HepG2 (cell line): ENCODE data around the gene FITM1. TPM values are rescaled to one million over a fixed set of nuclear protein-coding genes. Genes with fewer than 3 reads are reported as not detected.

Experiments
- E2F1 ChIP-seq: sonication (generic); formaldehyde crosslinking; IDR thresholded peaks from 2 replicates; pipeline ENCODE4 v1.5.0; 2020; ENCODE audit warnings: missing genetic modification reagents
- HDAC1 ChIP-seq: sonication (generic); formaldehyde crosslinking; IDR thresholded peaks from 2 replicates; pipeline ENCODE4 v1.5.1; 2020; ENCODE audit warnings: mild to moderate bottlenecking, missing genetic modification reagents
- NR2F2 ChIP-seq: IDR thresholded peaks from 2 replicates; pipeline ENCODE4 v1.6.1; 2012; ENCODE audit warnings: low read depth, inconsistent platforms, borderline replicate concordance
- PATZ1 ChIP-seq: sonication (generic); formaldehyde crosslinking; IDR thresholded peaks from 2 replicates; pipeline ENCODE4 v1.4.0; 2020; ENCODE audit warnings: missing genetic modification reagents
- PBX3 ChIP-seq: sonication (generic); formaldehyde crosslinking; IDR thresholded peaks from 2 replicates; pipeline ENCODE4 v1.8.1; 2023; ENCODE audit warnings: missing genetic modification reagents, inconsistent platforms, borderline replicate concordance
- PHB2 ChIP-seq: fragments of 450-650 bp; IDR thresholded peaks from 2 replicates; pipeline ENCODE4 v1.6.1; 2018; ENCODE audit not compliant: partially characterized antibody
- SP1 ChIP-seq, 2 experiments: fragments of 450-650 bp in 1 of 2; sonication (generic) in 1 of 2; formaldehyde crosslinking in 1 of 2; IDR thresholded peaks; 2 replicates each; pipeline versions ENCODE4 v1.4.0 to v1.6.1; 2016 to 2020; ENCODE audit warnings: missing genetic modification reagents in 1 of 2
- USF2 ChIP-seq, 2 experiments: sonication (generic) in 1 of 2; formaldehyde crosslinking in 1 of 2; IDR thresholded peaks; 2 replicates each; pipeline versions ENCODE4 v1.5.1 to v1.6.1; 2011 to 2020; ENCODE audit warnings: borderline replicate concordance in 1 of 2, low read depth in 1 of 2, low read length in 1 of 2, mild to moderate bottlenecking in 1 of 2, missing genetic modification reagents in 1 of 2, moderate library complexity in 1 of 2
- YEATS4 ChIP-seq: sonication (generic); formaldehyde crosslinking; IDR thresholded peaks from 2 replicates; pipeline ENCODE4 v1.4.0; 2020; ENCODE audit warnings: missing genetic modification reagents, borderline replicate concordance
- ZNF142 ChIP-seq: sonication (generic); formaldehyde crosslinking; IDR thresholded peaks from 2 replicates; pipeline ENCODE4 v1.4.0; 2020; ENCODE audit warnings: missing genetic modification reagents
- ZNF354B ChIP-seq: sonication (generic); formaldehyde crosslinking; IDR thresholded peaks from 2 replicates; pipeline ENCODE4 v1.8.0; 2022; ENCODE audit warnings: mild to moderate bottlenecking, missing genetic modification reagents
- ZNF552 ChIP-seq: sonication (generic); formaldehyde crosslinking; IDR thresholded peaks from 2 replicates; pipeline ENCODE4 v1.9.0; 2022; ENCODE audit warnings: missing genetic modification reagents, mild to moderate bottlenecking, borderline replicate concordance
- ZNF75D ChIP-seq: sonication (generic); formaldehyde crosslinking; IDR thresholded peaks from 2 replicates; pipeline ENCODE4 v1.8.1; 2023; ENCODE audit warnings: missing genetic modification reagents, mild to moderate bottlenecking, borderline replicate concordance
- ZSCAN31 ChIP-seq: sonication (generic); formaldehyde crosslinking; IDR thresholded peaks from 2 replicates; pipeline ENCODE4 v1.5.0; 2020; ENCODE audit warnings: low read depth, mild to moderate bottlenecking, missing genetic modification reagents
- polyA plus RNA-seq, 8 experiments: library from polyadenylated mRNA; depleted of rRNA in 3 of 8; stranded (reverse) in 7 of 8; unstranded in 1 of 8; fragments of >200 nt; fragmentation: Illumina TruSeq in 4 of 8; extraction: Trizol in 4 of 8; gene quantifications; 2 replicates each; pipeline versions ENCODE4 v1.2.1 to v1.2.3, GENCODE V29; 2011 to 2016; ENCODE audit warnings: low read depth in 4 of 8, missing spikeins in 1 of 8, mixed read lengths in 1 of 8; ENCODE audit not compliant: insufficient read depth in 1 of 8
- total RNA-seq, 5 experiments: library from RNA; depleted of rRNA; stranded (reverse); fragments of >200 nt; fragmentation: Illumina TruSeq; extraction: Trizol; gene quantifications; 2 replicates each; pipeline ENCODE4 v1.2.3, GENCODE V29; 2016; ENCODE audit warnings: low read depth in 1 of 5

The FITM1 gene
- total and polyA plus RNA-seq, 2 of the 13 experiments (the other 11 are each of a cell fraction or from before 2014, with no cell fraction given), result 2.7 to 5.8 TPM

- TF ChIP-seq ZSCAN31 (CRISPR knock-in tag), result peak; percentile 61
- TF ChIP-seq ZNF354B, result no peak; the same call in 1 of the 2 replicates
- peak; percentile 92 for TF ChIP-seq ZNF142 (CRISPR knock-in tag)
- no peak; the same call in 1 of the 2 replicates for TF ChIP-seq ZNF552 (CRISPR knock-in tag)
- no peak for TF ChIP-seq HDAC1
- TF ChIP-seq E2F1 (CRISPR knock-in tag), result peak; percentile 57; the same call in 1 of the 2 replicates
- TF ChIP-seq PATZ1 (CRISPR knock-in tag), result peak; percentile 98
- TF ChIP-seq PHB2, result no peak
- TF ChIP-seq YEATS4, result peak; percentile 93
- TF ChIP-seq NR2F2, result no peak
- no peak for TF ChIP-seq USF2 (IDR thresholded peaks at IDR 0.05; ENCODE audit: low read depth, low read length)
- TF ChIP-seq USF2 (CRISPR knock-in tag; IDR thresholded peaks at IDR 0.05; ENCODE audit: borderline replicate concordance), result no peak
- TF ChIP-seq SP1 (IDR thresholded peaks at IDR 0.05), result peak; percentile 48; the same call in 1 of the 2 replicates
- peak; percentile 94 for TF ChIP-seq SP1 (CRISPR knock-in tag; IDR thresholded peaks at IDR 0.05)
- TF ChIP-seq ZNF75D (CRISPR knock-in tag), result no peak
- TF ChIP-seq PBX3 (CRISPR knock-in tag), result no peak
Observed at GRCh38 chr14:24135834-24136683, 5.6 kb downstream of the FITM1 start, which contains the start of gene PSME1 (continued).
